ENCODE results near the gene TESMIN. TPM values are rescaled to one million over a fixed set of nuclear protein-coding genes. Genes with fewer than 3 reads are reported as not detected.

Gene TESMIN
- total RNA-seq, 1 experiment from 2014 or later, result 1.1 TPM

- no peak for DNase-seq (ENCODE audit: low read depth, low spot score)
- in situ Hi-C loops (cut with HindIII; ENCODE audit: low pct_unique_long_range_greater_than_20kb, low sequenced_read_pairs), result no loop called here
Measured at GRCh38 chr11:68766786-68767185, 15.5 kb upstream of the TESMIN start.

GRCh38 chr11:68764746-68765145, 13.4 kb upstream of the TESMIN start:
- DNase-seq (ENCODE audit: low read depth, low spot score), result no peak
- in situ Hi-C loops (cut with HindIII; ENCODE audit: low pct_unique_long_range_greater_than_20kb, low sequenced_read_pairs), result no loop called here

- DNase-seq (ENCODE audit: low read depth, low spot score), result no peak
Measured at GRCh38 chr11:68763926-68764657, 12.8 kb upstream of the TESMIN start.

GRCh38 chr11:68763181-68763721, 11.9 kb upstream of the TESMIN start:
- in situ Hi-C loops (cut with HindIII; ENCODE audit: low pct_unique_long_range_greater_than_20kb, low sequenced_read_pairs), result no loop called here
- DNase-seq (ENCODE audit: low read depth, low spot score), result no peak

More at GRCh38 chr11:68763926-68764657, 12.8 kb upstream of the TESMIN start:
- in situ Hi-C loops (cut with HindIII; ENCODE audit: low pct_unique_long_range_greater_than_20kb, low sequenced_read_pairs), result no loop called here

- no peak for DNase-seq (ENCODE audit: low read depth, low spot score)
- in situ Hi-C loops (cut with HindIII; ENCODE audit: low pct_unique_long_range_greater_than_20kb, low sequenced_read_pairs), result no loop called here
Measured at GRCh38 chr11:68762481-68762880, 11.2 kb upstream of the TESMIN start.

GRCh38 chr11:68761801-68762200, 10.5 kb upstream of the TESMIN start:
- DNase-seq (ENCODE audit: low read depth, low spot score), result no peak
- in situ Hi-C loops (cut with HindIII; ENCODE audit: low pct_unique_long_range_greater_than_20kb, low sequenced_read_pairs), result no loop called here

GRCh38 chr11:68759991-68760390, 8.7 kb upstream of the TESMIN start:
- in situ Hi-C loops (cut with HindIII; ENCODE audit: low pct_unique_long_range_greater_than_20kb, low sequenced_read_pairs), result no loop called here
- DNase-seq (ENCODE audit: low read depth, low spot score), result no peak

GRCh38 chr11:68757711-68758110, 6.4 kb upstream of the TESMIN start:
- in situ Hi-C loops (cut with HindIII; ENCODE audit: low pct_unique_long_range_greater_than_20kb, low sequenced_read_pairs), result no loop called here
- no peak for DNase-seq (ENCODE audit: low read depth, low spot score)

GRCh38 chr11:68756171-68756766, 4.9 kb upstream of the TESMIN start:
- DNase-seq (ENCODE audit: low read depth, low spot score), result no peak
- in situ Hi-C loops (cut with HindIII; ENCODE audit: low pct_unique_long_range_greater_than_20kb, low sequenced_read_pairs), result no loop called here

GRCh38 chr11:68753300-68753699, 2.0 kb upstream of the TESMIN start:
- in situ Hi-C loops (cut with HindIII; ENCODE audit: low pct_unique_long_range_greater_than_20kb, low sequenced_read_pairs), result no loop called here
- DNase-seq (ENCODE audit: low read depth, low spot score), result no peak

- DNase-seq (ENCODE audit: low read depth, low spot score), result no peak
- in situ Hi-C loops (cut with HindIII; ENCODE audit: low pct_unique_long_range_greater_than_20kb, low sequenced_read_pairs), result no loop called here
Measured at GRCh38 chr11:68751004-68751325, 355 bp downstream of the TESMIN start.

- DNase-seq (ENCODE audit: low read depth, low spot score), result no peak
- in situ Hi-C loops (cut with HindIII; ENCODE audit: low pct_unique_long_range_greater_than_20kb, low sequenced_read_pairs), result no loop called here
Measured at GRCh38 chr11:68750195-68751003, 921 bp downstream of the TESMIN start.

GRCh38 chr11:68749229-68750123, 1.8 kb downstream of the TESMIN start:
- no peak for DNase-seq (ENCODE audit: low read depth, low spot score)
- in situ Hi-C loops (cut with HindIII; ENCODE audit: low pct_unique_long_range_greater_than_20kb, low sequenced_read_pairs), result no loop called here

GRCh38 chr11:68748061-68748460, 3.3 kb downstream of the TESMIN start:
- no peak for DNase-seq (ENCODE audit: low read depth, low spot score)
- in situ Hi-C loops (cut with HindIII; ENCODE audit: low pct_unique_long_range_greater_than_20kb, low sequenced_read_pairs), result no loop called here

- no peak for DNase-seq (ENCODE audit: low read depth, low spot score)
- in situ Hi-C loops (cut with HindIII; ENCODE audit: low pct_unique_long_range_greater_than_20kb, low sequenced_read_pairs), result no loop called here
Measured at GRCh38 chr11:68743539-68743938, 7.8 kb downstream of the TESMIN start.

- in situ Hi-C loops (cut with HindIII; ENCODE audit: low pct_unique_long_range_greater_than_20kb, low sequenced_read_pairs), result no loop called here
- DNase-seq (ENCODE audit: low read depth, low spot score), result no peak
Measured at GRCh38 chr11:68741463-68741862, 9.9 kb downstream of the TESMIN start.

- in situ Hi-C loops (cut with HindIII; ENCODE audit: low pct_unique_long_range_greater_than_20kb, low sequenced_read_pairs), result no loop called here
- DNase-seq (ENCODE audit: low read depth, low spot score), result no peak
Measured at GRCh38 chr11:68735646-68736045, 15.7 kb downstream of the TESMIN start.

GRCh38 chr11:68735125-68735524, 16.2 kb downstream of the TESMIN start:
- no peak for DNase-seq (ENCODE audit: low read depth, low spot score)
- in situ Hi-C loops (cut with HindIII; ENCODE audit: low pct_unique_long_range_greater_than_20kb, low sequenced_read_pairs), result no loop called here

Measured in SK-MEL-5 (cell line).